ENCODE measurements around the gene SLC44A1. TPM values are rescaled to one million over a fixed set of nuclear protein-coding genes. Genes with fewer than 3 reads are reported as not detected.

Gene SLC44A1
- total and polyA plus RNA-seq, 2 of the 13 experiments (the other 11 are each of a cell fraction or from before 2014, with no cell fraction given), result 21.4 to 40.8 TPM

GRCh38 chr9:105432247-105432842 is 187.9 kb downstream of the SLC44A1 start (continued):
- TF ChIP-seq ZBED4 (CRISPR knock-in tag; IDR thresholded peaks at IDR 0.05; ENCODE audit: borderline replicate concordance), result no peak
- no peak for TF ChIP-seq TAF1 (CRISPR knock-in tag; IDR thresholded peaks at IDR 0.05)
- TF ChIP-seq, protein P1, sequence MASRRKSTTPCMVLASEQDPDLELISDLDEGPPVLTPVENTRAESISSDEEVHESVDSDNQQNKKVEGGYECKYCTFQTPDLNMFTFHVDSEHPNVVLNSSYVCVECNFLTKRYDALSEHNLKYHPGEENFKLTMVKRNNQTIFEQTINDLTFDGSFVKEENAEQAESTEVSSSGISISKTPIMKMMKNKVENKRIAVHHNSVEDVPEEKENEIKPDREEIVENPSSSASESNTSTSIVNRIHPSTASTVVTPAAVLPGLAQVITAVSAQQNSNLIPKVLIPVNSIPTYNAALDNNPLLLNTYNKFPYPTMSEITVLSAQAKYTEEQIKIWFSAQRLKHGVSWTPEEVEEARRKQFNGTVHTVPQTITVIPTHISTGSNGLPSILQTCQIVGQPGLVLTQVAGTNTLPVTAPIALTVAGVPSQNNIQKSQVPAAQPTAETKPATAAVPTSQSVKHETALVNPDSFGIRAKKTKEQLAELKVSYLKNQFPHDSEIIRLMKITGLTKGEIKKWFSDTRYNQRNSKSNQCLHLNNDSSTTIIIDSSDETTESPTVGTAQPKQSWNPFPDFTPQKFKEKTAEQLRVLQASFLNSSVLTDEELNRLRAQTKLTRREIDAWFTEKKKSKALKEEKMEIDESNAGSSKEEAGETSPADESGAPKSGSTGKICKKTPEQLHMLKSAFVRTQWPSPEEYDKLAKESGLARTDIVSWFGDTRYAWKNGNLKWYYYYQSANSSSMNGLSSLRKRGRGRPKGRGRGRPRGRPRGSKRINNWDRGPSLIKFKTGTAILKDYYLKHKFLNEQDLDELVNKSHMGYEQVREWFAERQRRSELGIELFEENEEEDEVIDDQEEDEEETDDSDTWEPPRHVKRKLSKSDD (CRISPR knock-in tag; IDR thresholded peaks at IDR 0.05; ENCODE audit: low read depth), result no peak
- TF ChIP-seq ZNF180 (CRISPR knock-in tag; IDR thresholded peaks at IDR 0.05; ENCODE audit: borderline replicate concordance, low read depth), result no peak
- peak; percentile 29; the same call in 1 of the 2 replicates for TF ChIP-seq ESRRA (CRISPR knock-in tag; IDR thresholded peaks at IDR 0.05; ENCODE audit: low read depth)
- TF ChIP-seq YEATS4 (CRISPR knock-in tag; IDR thresholded peaks at IDR 0.05; ENCODE audit: borderline replicate concordance), result no peak; the same call in 1 of the 2 replicates
- TF ChIP-seq ARID4A (CRISPR knock-in tag; IDR thresholded peaks at IDR 0.05; ENCODE audit: borderline replicate concordance), result peak; percentile 46; the same call in 1 of the 2 replicates
- no peak for TF ChIP-seq ZFP36L1 (CRISPR knock-in tag; IDR thresholded peaks at IDR 0.05)
- no peak for TF ChIP-seq ZFP36L2 (CRISPR knock-in tag; IDR thresholded peaks at IDR 0.05)
- TF ChIP-seq ELF3 (CRISPR knock-in tag; IDR thresholded peaks at IDR 0.05), result peak; percentile 89
- no peak for TF ChIP-seq CHCHD3 (CRISPR knock-in tag; IDR thresholded peaks at IDR 0.05)
- TF ChIP-seq, protein P2, sequence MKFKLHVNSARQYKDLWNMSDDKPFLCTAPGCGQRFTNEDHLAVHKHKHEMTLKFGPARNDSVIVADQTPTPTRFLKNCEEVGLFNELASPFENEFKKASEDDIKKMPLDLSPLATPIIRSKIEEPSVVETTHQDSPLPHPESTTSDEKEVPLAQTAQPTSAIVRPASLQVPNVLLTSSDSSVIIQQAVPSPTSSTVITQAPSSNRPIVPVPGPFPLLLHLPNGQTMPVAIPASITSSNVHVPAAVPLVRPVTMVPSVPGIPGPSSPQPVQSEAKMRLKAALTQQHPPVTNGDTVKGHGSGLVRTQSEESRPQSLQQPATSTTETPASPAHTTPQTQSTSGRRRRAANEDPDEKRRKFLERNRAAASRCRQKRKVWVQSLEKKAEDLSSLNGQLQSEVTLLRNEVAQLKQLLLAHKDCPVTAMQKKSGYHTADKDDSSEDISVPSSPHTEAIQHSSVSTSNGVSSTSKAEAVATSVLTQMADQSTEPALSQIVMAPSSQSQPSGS (CRISPR knock-in tag; IDR thresholded peaks at IDR 0.05), result peak; percentile 40; the same call in 1 of the 2 replicates
- TF ChIP-seq ZFP62 (CRISPR knock-in tag; IDR thresholded peaks at IDR 0.05), result no peak
- TF ChIP-seq ATF5 (CRISPR knock-in tag; IDR thresholded peaks at IDR 0.05; ENCODE audit: low read depth), result no peak
- TF ChIP-seq HNRNPLL (IDR thresholded peaks at IDR 0.05; ENCODE audit: low read depth, low read length, poor library complexity, severe bottlenecking), result no peak
